ENCODE results near the gene MIA. TPM values are rescaled to one million over a fixed set of nuclear protein-coding genes. Genes with fewer than 3 reads are reported as not detected.

Gene MIA
- total and polyA plus RNA-seq, 2 of the 8 experiments (the other 6 are each of a cell fraction or from before 2014, with no cell fraction given): not detected

GRCh38 chr19:40742477-40742876, 32.8 kb upstream of the MIA start:
- CTCF ChIA-PET (ENCODE audit: partially characterized antibody): interaction anchor here (0.7 to 4.7 kb wide), 13 partner anchors 9 to 954 kb away, joined by 3 to 26 read pairs (median 4); no protein-coding TSS in a partner anchor
- TF ChIP-seq E2F6 (IDR thresholded peaks at IDR 0.05): no peak
- TF ChIP-seq TCF12 (IDR thresholded peaks at IDR 0.05; ENCODE audit: low read depth, low read length): no peak
- TF ChIP-seq RAD21 (IDR thresholded peaks at IDR 0.05 in 1 of 2, conservative IDR thresholded peaks at IDR 0.05 in 1 of 2; ENCODE audit: low read depth in 2 of 2, low read length in 2 of 2): no peak
- no peak for TF ChIP-seq GTF2F1 (IDR thresholded peaks at IDR 0.05; ENCODE audit: borderline replicate concordance, low read depth, low read length)
- no peak for TF ChIP-seq JUND (IDR thresholded peaks at IDR 0.05; ENCODE audit: low read length)
- TF ChIP-seq HDAC2 (IDR thresholded peaks at IDR 0.05; ENCODE audit: borderline replicate concordance in 1 of 2, low read depth in 2 of 2, low read length in 2 of 2): no peak
- no peak for TF ChIP-seq BRCA1 (IDR thresholded peaks at IDR 0.05; ENCODE audit: low read depth, low read length)
- TF ChIP-seq SIN3A (conservative IDR thresholded peaks at IDR 0.05 in 1 of 2, IDR thresholded peaks at IDR 0.05 in 1 of 2; ENCODE audit: low read depth in 1 of 2, low read length in 2 of 2): no peak
- no peak for TF ChIP-seq SP2 (IDR thresholded peaks at IDR 0.05; ENCODE audit: low read length)
- no peak for TF ChIP-seq RBBP5 (IDR thresholded peaks at IDR 0.05; ENCODE audit: borderline replicate concordance, low read depth, low read length)
- TF ChIP-seq ATF3 (IDR thresholded peaks at IDR 0.05; ENCODE audit: insufficient read depth, low read depth, low read length): no peak

More at GRCh38 chr19:40742477-40742876, 32.8 kb upstream of the MIA start:
- H3K4me3 ChIP-seq (ENCODE audit: extremely low read depth in 1 of 4, insufficient read depth in 2 of 4, low read depth in 3 of 4, low read length in 4 of 4): no peak overlapping the region
- H3K23me2 ChIP-seq (ENCODE audit: low read depth, low read length): no peaks in the 10 kb centered on the region
- H3K9me3 ChIP-seq (ENCODE audit: insufficient read depth in 2 of 2, low read depth in 1 of 2, low read length in 1 of 2): no peaks in the 10 kb centered on the region
- no peak overlapping the region for H3K4me2 ChIP-seq (ENCODE audit: insufficient read depth in 1 of 2, low read depth in 2 of 2, low read length in 2 of 2)
- DNase-seq (ENCODE audit: low read depth in 1 of 2, low spot score in 2 of 2) (no peak), FAIRE-seq (no peak)
- H2BK20ac ChIP-seq (ENCODE audit: low read length): no peak overlapping the region
- no peak overlapping the region for H3K23ac ChIP-seq (ENCODE audit: insufficient read length)
- H4K91ac ChIP-seq (replicated peaks; ENCODE audit: insufficient read length, low read length): no peak overlapping the region
- H2BK12ac ChIP-seq (ENCODE audit: low read depth, low read length): no peak overlapping the region
- no peak overlapping the region for H2BK15ac ChIP-seq (ENCODE audit: low read length)
- WGBS, 2 experiments (ENCODE audit: extremely low coverage in 1 of 2, insufficient coverage in 1 of 2, insufficient read length in 1 of 2, insufficient replicate concordance in 2 of 2, low coverage in 1 of 2, low lambda C conversion rate in 2 of 2, missing lambda C conversion rate in 1 of 2): 93% methylated on average over 16 of the region's 17 CpGs; no CpG with 5 or more reads in 1 of the 2 experiments
- H3K14ac ChIP-seq (ENCODE audit: insufficient read length): no peak overlapping the region
- no peak overlapping the region for H4K5ac ChIP-seq (ENCODE audit: insufficient read length, low read depth, low read length)
- no peaks in the 10 kb centered on the region for H3K27me3 ChIP-seq (replicated peaks in 1 of 4; ENCODE audit: control insufficient read depth in 3 of 4, extremely low read depth in 1 of 4, insufficient read depth in 3 of 4, low read length in 3 of 4)
- no peak overlapping the region for H2BK5ac ChIP-seq (ENCODE audit: low read depth, low read length)
- H2AFZ ChIP-seq (ENCODE audit: low read length): no peak overlapping the region
- H4K8ac ChIP-seq (ENCODE audit: extremely low read depth, insufficient read depth, low read length): no peak overlapping the region
- no peak overlapping the region for H3K9ac ChIP-seq (replicated peaks in 1 of 4; ENCODE audit: extremely low read depth in 1 of 4, low read depth in 3 of 4, low read length in 3 of 4)
- POLR2A ChIA-PET (ENCODE audit: partially characterized antibody): interaction anchor here (0.9 to 12.4 kb wide), 16 partner anchors 9 to 80 kb away, joined by 3 to 120 read pairs (median 4); partner anchors contain the start of genes ACTMAP, COQ8B, ITPKC and NUMBL
- no peak overlapping the region for H3K18ac ChIP-seq (ENCODE audit: extremely low read depth, low read length)
- H3K56ac ChIP-seq (replicated peaks; ENCODE audit: insufficient read length, low read depth, low read length): no peak overlapping the region
- no peak overlapping the region for H2AK5ac ChIP-seq (ENCODE audit: low read depth, low read length)
- H3K4ac ChIP-seq (replicated peaks; ENCODE audit: insufficient read length, low read depth, low read length): no peak overlapping the region
- H2BK120ac ChIP-seq (replicated peaks; ENCODE audit: low read depth, low read length): no peak overlapping the region
- H3K36me3 ChIP-seq (ENCODE audit: control insufficient read depth in 2 of 4, insufficient read depth in 4 of 4, low read length in 3 of 4): peaks cover 0 to 13% (median 2%) of the 10 kb centered on the region in 4 experiments; a peak in 3 of 8 replicates
- 0 out of 4 replicates have a peak, but pooled peaks cover 0 to under 1% of the 10 kb centered on the region in 2 experiments for H3K79me2 ChIP-seq (ENCODE audit: control insufficient read depth in 1 of 2, insufficient read depth in 2 of 2, low read length in 2 of 2)
- no peaks in the 10 kb centered on the region for H3K79me1 ChIP-seq (ENCODE audit: low read depth, low read length)
- no peak overlapping the region for H3K27ac ChIP-seq (ENCODE audit: low read depth, low read length)
- H3K4me1 ChIP-seq (replicated peaks in 1 of 4; ENCODE audit: control insufficient read depth in 3 of 4, insufficient read depth in 4 of 4, low read length in 3 of 4): peaks cover 0 to 13% (median 3%) of the 10 kb centered on the region in 4 experiments; a peak in 4 of 7 replicates
- peaks cover 0 to 8% of the 10 kb centered on the region in 2 experiments for H4K20me1 ChIP-seq (replicated peaks in 1 of 2; ENCODE audit: control insufficient read depth in 1 of 2, insufficient read depth in 2 of 2, low read length in 2 of 2)

Measured in H1 (cell line).